HFF-Myc (cell line): Measurements from ENCODE around the gene TRERF1.
"Not testable (repeated sequence)": the region's sequence is repeated elsewhere in the genome, so short reads cannot be mapped to it uniquely, and the experiment has no call there.

ENCODE experiments used
- DNase-seq: peaks from one replicate; pipeline ENCODE4 v3.0.0-alpha.2; 2011; ENCODE audit warnings: low read depth; ENCODE audit errors: extremely low read depth
- H3K4me3 ChIP-seq: replicated peaks from 2 replicates; pipeline ENCODE4 v1.5.1; 2011; ENCODE audit warnings: low read depth, mild to moderate bottlenecking, control low read depth, low read length
- CTCF ChIP-seq: IDR thresholded peaks from 2 replicates; pipeline ENCODE4 v1.5.1; 2012; ENCODE audit warnings: mild to moderate bottlenecking, low read depth, low read length, control low read depth; ENCODE audit errors: missing control alignments

Gene TRERF1

GRCh38 chr6:42197555-42198362 lies 254.0 kb downstream of the TRERF1 start:
- peak; percentile 25 for DNase-seq
- no peak for TF ChIP-seq CTCF
- no peak overlapping the region for H3K4me3 ChIP-seq

GRCh38 chr6:42195415-42195814 lies 256.3 kb downstream of the TRERF1 start:
- no peak for TF ChIP-seq CTCF
- no peak overlapping the region for H3K4me3 ChIP-seq
- no peak for DNase-seq

- no peak for DNase-seq
- no peak for TF ChIP-seq CTCF
- no peak overlapping the region for H3K4me3 ChIP-seq
These were observed 257.7 kb downstream of the TRERF1 start for GRCh38 chr6:42194056-42194455.

- no peak for TF ChIP-seq CTCF
- H3K4me3 ChIP-seq: no peak overlapping the region
- no peak for DNase-seq
These were observed 258.2 kb downstream of the TRERF1 start for GRCh38 chr6:42193491-42193894.

- H3K4me3 ChIP-seq, DNase-seq: not testable (repeated sequence)
These were observed 259.3 kb downstream of the TRERF1 start for GRCh38 chr6:42192385-42192784.

- TF ChIP-seq CTCF: no peak
These were observed 261.1 kb downstream of the TRERF1 start for GRCh38 chr6:42190554-42191183.

GRCh38 chr6:42188406-42188805 lies 263.3 kb downstream of the TRERF1 start:
- no peak for TF ChIP-seq CTCF
- H3K4me3 ChIP-seq: no peak overlapping the region
- DNase-seq: no peak

More at GRCh38 chr6:42190554-42191183, 261.1 kb downstream of the TRERF1 start:
- no peak for DNase-seq
- no peak overlapping the region for H3K4me3 ChIP-seq
